HG03025 (cell line): ENCODE measurements around the gene RRH.

Source experiments
- ATAC-seq: cut with Tn5 transposase; IDR thresholded peaks from one replicate; pipeline ENCODE4 v1.9.1; 2021; ENCODE audit warnings: mild to moderate bottlenecking, moderate library complexity; ENCODE audit not compliant: unreplicated experiment, low FRiP score

RRH gene

GRCh38 chr4:109879636-109880314 is 52.0 kb downstream of the RRH start:
- ATAC-seq = no peak

GRCh38 chr4:109886303-109886702 is 58.5 kb downstream of the RRH start:
- ATAC-seq = no peak

GRCh38 chr4:109887071-109887470 is 59.3 kb downstream of the RRH start:
- no peak for ATAC-seq

- ATAC-seq = no peak
Measured at GRCh38 chr4:109890076-109890475, 62.3 kb downstream of the RRH start.
